ENCODE results near the gene MISP3. TPM values are rescaled to one million over a fixed set of nuclear protein-coding genes. Genes with fewer than 3 reads are reported as not detected.

MISP3 gene
- total RNA-seq, 1 donor from 2014 or later: 0.79 TPM

DNA sequence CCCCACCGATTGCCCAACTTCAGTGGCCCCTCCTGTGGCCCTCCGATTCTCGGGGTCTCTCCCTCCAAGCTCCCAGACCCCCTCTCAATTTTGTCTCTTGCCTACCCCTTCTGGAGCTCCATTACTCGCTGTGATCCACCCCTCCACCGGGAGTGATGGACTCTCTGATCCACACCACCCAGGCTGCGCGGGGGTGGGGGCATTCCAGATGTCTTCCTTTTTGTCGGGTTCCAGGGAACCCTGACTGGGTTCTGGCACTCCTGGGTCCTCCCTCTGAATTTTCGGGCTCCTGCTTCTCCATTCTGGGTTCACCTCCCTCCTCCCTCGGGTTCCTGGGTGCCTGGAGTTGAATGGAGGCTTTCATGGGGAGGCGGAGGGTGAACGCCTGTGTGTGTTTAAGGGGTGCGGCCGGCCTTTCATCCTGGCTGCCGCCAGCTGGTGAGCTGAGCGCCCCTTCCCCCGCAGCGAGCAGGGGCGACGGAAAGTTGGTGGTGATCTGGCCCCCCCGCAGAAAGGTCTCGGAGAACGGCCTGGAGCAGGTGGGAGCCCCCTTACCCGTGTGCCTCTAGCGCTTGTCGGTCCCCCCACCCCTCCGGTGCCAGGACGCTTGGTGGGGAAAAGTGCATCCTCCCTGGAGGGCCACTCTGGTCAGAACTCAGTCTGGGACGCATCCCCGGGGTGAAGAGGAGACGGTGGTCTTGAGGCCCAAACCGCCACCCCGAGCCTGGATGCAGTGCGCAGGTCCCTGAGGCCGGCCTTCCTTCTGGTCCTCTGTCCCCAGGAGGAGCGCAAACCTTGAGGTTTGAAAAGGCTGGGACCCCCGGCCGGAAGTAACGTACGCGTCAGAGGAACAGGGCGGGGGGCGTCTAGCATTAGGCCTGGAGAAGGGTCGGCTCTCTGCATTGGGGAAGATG is 1.6 kb downstream of the MISP3 start:
- Histone ChIP-seq H3K9ac (ENCODE audit: low read length) (peak overlapping the region; percentile 65), H3K79me2 (ENCODE audit: insufficient read depth, low read length) (no peaks in the 10 kb centered on the region), H3K4me2 (ENCODE audit: low read length) (peak overlapping the region; percentile 94), H3K9me3 (ENCODE audit: insufficient read depth, low read depth, low read length) (no peaks in the 10 kb centered on the region), H3K27ac (ENCODE audit: low read depth, low read length) (no peak overlapping the region), H2AFZ (ENCODE audit: low read depth, low read length) (peak overlapping the region; percentile 82), H3K4me1 (ENCODE audit: insufficient read depth, low read length) (peaks cover 19% of the 10 kb centered on the region), H3K36me3 (ENCODE audit: insufficient read depth, low read length) (no peaks in the 10 kb centered on the region), H4K20me1 (ENCODE audit: insufficient read depth, low read length) (no peaks in the 10 kb centered on the region), H3K4me3 (ENCODE audit: insufficient read depth, low read depth, low read length) (peak overlapping the region; percentile 59), H3K27me3 (ENCODE audit: insufficient read depth, low read length) (no peaks in the 10 kb centered on the region)
- TF ChIP-seq EZH2 (IDR thresholded peaks at IDR 0.05; ENCODE audit: insufficient read depth, low read length): no peak
- TF ChIP-seq, protein P1, sequence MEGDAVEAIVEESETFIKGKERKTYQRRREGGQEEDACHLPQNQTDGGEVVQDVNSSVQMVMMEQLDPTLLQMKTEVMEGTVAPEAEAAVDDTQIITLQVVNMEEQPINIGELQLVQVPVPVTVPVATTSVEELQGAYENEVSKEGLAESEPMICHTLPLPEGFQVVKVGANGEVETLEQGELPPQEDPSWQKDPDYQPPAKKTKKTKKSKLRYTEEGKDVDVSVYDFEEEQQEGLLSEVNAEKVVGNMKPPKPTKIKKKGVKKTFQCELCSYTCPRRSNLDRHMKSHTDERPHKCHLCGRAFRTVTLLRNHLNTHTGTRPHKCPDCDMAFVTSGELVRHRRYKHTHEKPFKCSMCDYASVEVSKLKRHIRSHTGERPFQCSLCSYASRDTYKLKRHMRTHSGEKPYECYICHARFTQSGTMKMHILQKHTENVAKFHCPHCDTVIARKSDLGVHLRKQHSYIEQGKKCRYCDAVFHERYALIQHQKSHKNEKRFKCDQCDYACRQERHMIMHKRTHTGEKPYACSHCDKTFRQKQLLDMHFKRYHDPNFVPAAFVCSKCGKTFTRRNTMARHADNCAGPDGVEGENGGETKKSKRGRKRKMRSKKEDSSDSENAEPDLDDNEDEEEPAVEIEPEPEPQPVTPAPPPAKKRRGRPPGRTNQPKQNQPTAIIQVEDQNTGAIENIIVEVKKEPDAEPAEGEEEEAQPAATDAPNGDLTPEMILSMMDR (IDR thresholded peaks at IDR 0.05; ENCODE audit: insufficient read depth, low read depth, low read length): no peak
- Mint-ChIP-seq H3K27me3 (ENCODE audit: low read depth, unreplicated experiment) (peaks cover 8% of the 10 kb centered on the region), H3K27ac (ENCODE audit: unreplicated experiment) (no peak overlapping the region), H3K4me1 (ENCODE audit: low read depth, unreplicated experiment) (peaks cover 8% of the 10 kb centered on the region), H3K9me3 (ENCODE audit: unreplicated experiment) (peaks cover 1% of the 10 kb centered on the region), H3K4me3 (ENCODE audit: unreplicated experiment) (peak overlapping the region; percentile 90), H3K36me3 (ENCODE audit: low read depth, unreplicated experiment) (peaks cover 4% of the 10 kb centered on the region)
- no peak for FAIRE-seq
- DNase-seq (ENCODE audit: low read depth): no peak

DNA sequence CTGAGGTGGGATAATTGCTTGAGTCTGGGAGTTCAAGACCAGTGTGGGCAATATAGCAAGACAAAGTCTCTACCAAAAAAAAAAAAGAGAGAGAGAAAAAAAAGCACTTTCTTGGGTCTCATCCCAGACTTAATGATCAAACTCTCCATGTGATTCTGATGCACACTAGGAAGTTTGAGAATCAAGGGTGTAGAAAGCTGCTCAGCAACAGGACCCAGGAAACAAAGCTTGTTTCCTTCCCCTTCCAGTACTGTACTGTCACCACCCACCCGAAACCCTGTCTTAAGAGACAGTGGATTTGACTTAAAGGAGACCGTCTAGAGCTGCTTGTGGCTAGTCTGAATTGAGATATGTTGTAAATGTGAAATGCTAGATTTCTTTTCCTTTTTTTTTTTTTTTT is 5.8 kb downstream of the MISP3 start:
- Histone ChIP-seq H3K4me1 (ENCODE audit: insufficient read depth, low read length) (peaks cover 16% of the 10 kb centered on the region), H3K27ac (ENCODE audit: low read depth, low read length) (no peak overlapping the region), H3K79me2 (ENCODE audit: insufficient read depth, low read length) (no peaks in the 10 kb centered on the region), H3K4me2 (ENCODE audit: low read length) (no peak overlapping the region), H3K9ac (ENCODE audit: low read length) (no peak overlapping the region), H3K36me3 (ENCODE audit: insufficient read depth, low read length) (no peaks in the 10 kb centered on the region), H3K9me3 (ENCODE audit: insufficient read depth, low read depth, low read length) (no peaks in the 10 kb centered on the region), H4K20me1 (ENCODE audit: insufficient read depth, low read length) (no peaks in the 10 kb centered on the region), H3K27me3 (ENCODE audit: insufficient read depth, low read length) (no peaks in the 10 kb centered on the region), H2AFZ (ENCODE audit: low read depth, low read length) (no peak overlapping the region), H3K4me3 (ENCODE audit: insufficient read depth, low read depth, low read length) (no peak overlapping the region)
- Mint-ChIP-seq H3K36me3 (ENCODE audit: low read depth, unreplicated experiment) (peaks cover 4% of the 10 kb centered on the region), H3K4me1 (ENCODE audit: low read depth, unreplicated experiment) (peaks cover 8% of the 10 kb centered on the region), H3K27me3 (ENCODE audit: low read depth, unreplicated experiment) (no peaks in the 10 kb centered on the region), H3K4me3 (ENCODE audit: unreplicated experiment) (no peak overlapping the region), H3K27ac (ENCODE audit: unreplicated experiment) (no peak overlapping the region), H3K9me3 (ENCODE audit: unreplicated experiment) (peaks cover 1% of the 10 kb centered on the region)
- FAIRE-seq (no peak), DNase-seq (ENCODE audit: low read depth) (no peak)
- no peak for TF ChIP-seq EZH2 (IDR thresholded peaks at IDR 0.05; ENCODE audit: insufficient read depth, low read length)
- TF ChIP-seq, protein P1 (IDR thresholded peaks at IDR 0.05; ENCODE audit: insufficient read depth, low read depth, low read length): no peak
